ENCODE measurements around the gene ANO2.

The ANO2 gene

DNA sequence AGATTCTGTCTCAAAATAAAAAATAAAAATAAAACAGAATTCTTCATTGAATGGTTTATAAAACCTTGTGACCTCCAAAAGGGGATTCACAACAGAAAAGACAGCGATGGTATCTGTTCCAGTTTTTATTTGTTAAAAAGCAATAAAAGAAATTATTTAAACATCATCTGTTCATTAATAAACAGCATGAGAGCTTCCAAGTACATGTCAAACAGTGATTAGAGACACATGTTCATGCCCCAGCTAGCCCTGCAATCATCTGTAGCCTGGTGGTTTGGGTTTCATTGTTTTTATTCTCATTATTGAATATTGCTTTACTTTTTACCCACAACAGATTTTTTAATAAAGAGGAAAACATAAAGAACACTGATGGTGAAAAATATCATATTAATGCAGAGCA lies 173.3 kb downstream of the ANO2 start:
- no peak for DNase-seq

- no peak for DNase-seq
These were observed 174.3 kb downstream of the ANO2 start for GRCh38 chr12:5770727-5771126.

DNA sequence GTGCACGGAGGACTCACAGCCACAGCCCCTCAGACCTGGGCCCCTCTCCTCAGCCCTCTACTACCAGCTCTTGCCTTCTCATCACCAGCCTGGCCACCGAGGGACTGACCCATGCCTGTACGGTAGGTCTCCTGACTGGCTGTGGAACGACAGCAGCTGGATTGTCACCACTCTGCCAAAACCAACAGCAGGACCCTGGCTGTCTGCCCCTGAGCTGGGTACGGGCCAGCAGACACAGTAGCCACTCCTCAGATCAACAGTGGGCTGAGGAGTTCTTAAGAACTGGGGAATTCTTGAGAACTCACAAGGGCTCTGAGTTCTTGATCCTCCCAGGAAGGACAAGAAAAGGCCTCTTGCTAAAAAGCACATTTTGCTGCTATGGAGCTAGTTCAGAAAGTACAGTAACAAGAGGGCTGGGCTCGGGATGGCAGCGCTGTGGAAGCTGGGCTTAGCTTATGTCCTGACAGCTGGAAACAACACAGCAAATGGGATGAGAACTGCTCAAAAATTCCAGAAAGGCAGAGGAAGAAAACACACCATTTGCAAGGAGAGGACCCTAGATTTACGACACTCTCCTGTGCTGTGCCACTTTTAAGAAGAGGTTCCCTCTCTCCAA lies 176.4 kb downstream of the ANO2 start:
- DNase-seq: no peak

DNA sequence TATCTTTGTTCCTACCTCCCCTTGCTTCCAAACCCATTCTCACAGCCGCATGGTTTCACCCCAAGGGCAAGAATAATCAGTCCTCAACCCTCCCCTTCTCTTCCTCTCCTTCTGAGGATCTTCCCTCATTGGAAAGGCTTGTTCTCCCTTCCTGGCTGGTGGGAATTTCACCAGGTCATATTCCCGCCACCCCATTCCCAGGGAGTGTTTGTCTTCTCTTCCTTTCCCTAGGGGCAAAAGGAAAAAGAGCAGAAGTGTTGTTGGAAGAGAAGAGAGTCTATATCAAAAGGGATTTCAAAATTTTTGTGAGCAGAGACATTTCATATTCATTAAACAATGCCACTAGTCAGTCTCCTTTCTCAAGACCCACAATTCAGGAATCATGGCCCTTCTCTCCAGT lies 176.9 kb downstream of the ANO2 start:
- no peak for DNase-seq

DNA sequence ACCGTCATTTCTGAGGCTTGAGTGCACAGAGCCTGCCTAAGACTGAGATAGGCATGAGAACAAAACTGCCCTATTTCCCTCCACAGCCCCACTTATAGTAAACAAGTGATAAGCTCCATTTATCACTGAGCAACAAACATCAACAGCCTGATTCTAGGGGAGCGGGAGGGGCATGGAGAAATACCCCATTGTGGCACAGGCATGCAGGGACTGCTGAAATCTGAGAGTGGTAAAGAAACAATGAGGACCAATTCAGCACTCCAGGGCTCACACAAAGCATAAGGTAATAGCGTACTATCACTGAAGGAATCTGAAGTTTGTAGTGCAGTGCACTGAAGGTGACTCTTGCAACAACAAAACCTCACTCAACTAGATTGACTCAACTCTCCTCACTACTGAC lies 186.7 kb downstream of the ANO2 start:
- no peak for DNase-seq

DNA sequence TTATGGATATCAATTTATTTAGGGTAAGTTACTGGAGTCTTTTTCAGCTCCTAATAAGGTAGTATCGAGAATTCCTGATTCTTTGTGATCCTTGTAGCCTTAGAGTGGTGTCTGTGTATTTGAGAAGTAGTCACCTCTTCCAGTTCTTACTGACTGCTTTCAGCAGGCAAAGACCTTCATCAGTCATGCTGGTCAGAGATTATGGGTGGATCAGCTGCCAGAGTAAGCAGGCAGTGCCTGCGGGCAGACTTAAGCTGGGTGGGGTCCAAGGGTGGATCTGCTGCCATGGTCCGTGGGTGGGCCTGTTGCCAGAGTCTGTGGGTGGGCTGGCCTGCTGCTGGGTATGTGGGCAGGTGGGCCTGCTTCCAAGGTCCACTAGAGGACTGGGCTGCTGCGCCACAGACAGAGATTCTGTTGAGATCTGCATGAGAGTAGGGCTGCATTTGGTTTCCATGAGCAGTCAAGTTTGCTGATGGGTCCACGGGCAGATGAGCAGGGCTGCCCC lies 188.7 kb downstream of the ANO2 start:
- DNase-seq: no peak

DNA sequence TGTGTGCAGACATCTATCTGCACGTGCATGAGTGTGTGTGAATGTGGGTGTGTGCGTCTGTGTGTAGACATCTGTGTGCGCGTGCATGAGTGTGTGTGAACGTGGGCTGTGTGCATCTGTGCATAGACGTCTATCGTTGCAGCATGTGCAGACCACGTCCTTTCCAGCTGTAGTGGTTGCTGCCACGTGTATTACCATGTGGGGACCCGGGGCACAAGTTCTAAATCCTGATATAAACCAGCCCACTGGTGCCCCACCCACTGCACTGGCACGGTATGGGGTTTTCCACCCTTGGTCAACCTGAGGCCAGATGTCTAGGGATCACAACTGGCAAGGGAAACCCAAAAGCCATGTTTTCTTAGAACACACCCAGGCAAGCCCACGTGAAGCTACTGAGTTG lies 197.0 kb downstream of the ANO2 start:
- no peak for DNase-seq

DNA sequence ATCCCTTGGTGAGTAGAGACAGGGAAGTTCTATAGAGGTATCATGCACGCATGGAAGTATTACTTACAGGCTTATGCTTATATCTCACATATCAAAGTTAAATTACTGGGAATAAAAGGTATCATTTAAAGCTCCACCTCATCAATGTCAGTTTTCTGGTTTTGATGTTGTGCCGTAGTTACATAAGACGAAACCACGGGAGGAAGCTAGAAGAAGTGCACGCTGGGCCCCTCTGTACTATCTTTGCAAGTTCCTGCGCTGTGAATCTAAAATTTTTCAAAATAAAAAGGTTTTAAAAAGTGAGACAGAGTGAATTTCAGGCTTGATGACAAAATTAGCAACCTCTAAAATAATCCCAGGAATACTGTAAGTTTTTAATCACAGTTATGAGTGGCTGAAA lies 198.1 kb downstream of the ANO2 start:
- no peak for DNase-seq

DNA sequence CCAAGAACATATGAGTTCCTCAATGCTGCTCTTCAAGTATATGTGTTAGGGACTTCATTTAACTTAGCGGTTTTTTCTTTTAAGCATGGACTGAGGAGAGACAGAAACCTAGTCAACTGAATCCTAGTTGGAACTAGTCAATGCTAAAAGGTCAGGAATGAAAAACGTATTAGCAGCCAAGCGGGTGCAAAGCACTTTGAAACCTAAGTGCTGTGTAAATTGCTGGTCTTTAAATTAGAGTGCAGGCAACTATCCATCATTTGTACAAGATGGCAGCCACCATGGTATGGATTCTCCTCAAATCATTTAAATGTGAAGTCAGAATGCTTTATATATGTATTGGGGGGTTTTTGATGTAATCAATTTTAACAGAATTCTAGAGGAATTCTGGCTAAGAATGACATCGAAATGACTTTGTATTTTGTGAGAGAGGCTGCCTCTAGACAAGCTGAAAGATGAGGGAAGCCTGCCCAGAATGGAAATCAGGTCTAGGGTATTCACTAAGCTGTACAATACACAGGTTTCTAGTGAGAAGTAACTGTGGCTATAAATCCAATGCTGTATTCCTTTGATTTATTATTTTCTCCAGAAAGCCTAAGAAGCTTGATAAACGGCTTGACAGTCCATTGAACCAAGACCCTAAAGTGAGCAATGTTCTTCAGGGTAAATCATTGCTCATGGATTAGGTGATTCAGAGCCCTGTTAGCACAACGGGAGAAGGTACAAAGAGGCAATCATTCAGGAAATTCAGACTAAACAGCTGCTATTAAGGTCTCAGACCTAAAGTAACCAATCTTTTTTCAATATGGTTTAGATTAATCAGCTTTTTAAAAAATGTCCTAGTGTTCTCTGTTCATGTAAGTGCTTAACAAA lies 198.8 kb downstream of the ANO2 start:
- DNase-seq: no peak

GRCh38 chr12:5745251-5745888 lies 199.7 kb downstream of the ANO2 start:
- peak; percentile 23 for DNase-seq

DNA sequence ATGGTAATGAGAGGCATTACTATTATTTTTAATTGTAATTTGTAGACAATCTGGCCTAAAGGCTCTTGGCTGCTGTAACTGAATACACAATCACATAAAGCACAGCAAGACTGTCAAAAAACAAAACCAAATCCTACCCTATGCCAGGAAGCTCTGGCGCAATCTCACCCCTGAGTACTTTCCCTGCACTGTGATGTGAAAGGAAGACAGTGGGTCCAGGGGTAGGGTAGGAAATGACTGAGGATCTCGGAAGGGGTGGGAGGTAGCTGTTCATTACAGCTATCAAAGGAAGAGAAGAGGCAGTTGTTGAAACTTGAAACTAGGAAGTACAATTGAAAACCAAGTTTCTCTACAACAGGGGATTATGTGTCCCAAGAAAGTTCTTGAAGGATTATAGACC lies 202.8 kb downstream of the ANO2 start:
- DNase-seq: no peak

- DNase-seq: no peak
These were observed 205.1 kb downstream of the ANO2 start for GRCh38 chr12:5739917-5740316.

- DNase-seq: no peak
These were observed 207.3 kb downstream of the ANO2 start for GRCh38 chr12:5737778-5738177.

DNA sequence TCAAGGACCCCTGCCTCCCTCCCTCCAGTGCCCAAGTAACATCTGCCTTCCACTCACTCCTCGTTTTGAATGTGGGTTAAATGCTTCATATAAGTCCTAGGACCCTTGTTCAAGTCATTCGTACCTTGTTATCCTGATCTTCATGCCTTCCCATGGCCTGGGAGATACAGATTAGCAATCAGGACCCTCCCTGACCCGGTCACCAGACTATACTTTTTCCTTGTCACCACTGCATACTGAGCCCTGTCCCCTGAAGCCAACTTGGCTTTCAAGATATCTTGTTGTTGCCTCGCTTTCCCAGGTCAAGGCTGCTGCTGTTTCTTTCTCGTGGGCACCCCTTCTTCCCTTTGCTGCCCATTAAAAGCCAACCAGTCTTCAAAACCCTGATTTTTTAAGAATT lies 208.5 kb downstream of the ANO2 start:
- DNase-seq: no peak

- DNase-seq: no peak
These were observed 209.0 kb downstream of the ANO2 start for GRCh38 chr12:5736016-5736415.

GRCh38 chr12:5733916-5734315 lies 211.1 kb downstream of the ANO2 start:
- DNase-seq: no peak

DNA sequence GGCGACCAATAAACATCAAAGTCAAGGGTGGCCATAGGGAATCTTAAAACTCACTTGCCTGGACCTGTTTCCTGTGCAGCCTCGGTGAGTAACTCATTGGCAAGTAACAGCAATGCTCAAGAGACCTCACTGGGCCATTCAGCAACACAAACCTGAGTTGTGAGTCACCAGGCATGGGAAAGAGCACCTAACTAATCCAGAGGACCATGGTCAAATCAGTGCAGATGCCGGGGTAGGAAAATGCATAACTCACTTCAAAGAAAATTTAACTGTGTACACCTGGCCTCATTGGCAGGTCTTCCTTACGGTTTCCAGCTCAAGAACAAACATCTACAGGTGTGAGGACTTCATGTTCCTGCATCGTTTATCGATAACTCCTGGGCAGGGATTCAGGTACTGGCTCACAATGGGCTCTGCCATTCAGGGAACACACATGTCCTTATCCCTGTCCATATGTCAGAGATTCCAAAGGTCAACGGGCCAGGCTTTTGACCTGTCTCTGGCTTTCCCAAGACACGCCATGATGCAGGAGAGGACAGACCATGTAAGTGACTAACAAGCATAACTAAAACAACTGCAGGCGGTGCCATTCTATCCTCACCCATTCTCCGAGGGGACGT lies 211.8 kb downstream of the ANO2 start:
- DNase-seq: no peak

DNA sequence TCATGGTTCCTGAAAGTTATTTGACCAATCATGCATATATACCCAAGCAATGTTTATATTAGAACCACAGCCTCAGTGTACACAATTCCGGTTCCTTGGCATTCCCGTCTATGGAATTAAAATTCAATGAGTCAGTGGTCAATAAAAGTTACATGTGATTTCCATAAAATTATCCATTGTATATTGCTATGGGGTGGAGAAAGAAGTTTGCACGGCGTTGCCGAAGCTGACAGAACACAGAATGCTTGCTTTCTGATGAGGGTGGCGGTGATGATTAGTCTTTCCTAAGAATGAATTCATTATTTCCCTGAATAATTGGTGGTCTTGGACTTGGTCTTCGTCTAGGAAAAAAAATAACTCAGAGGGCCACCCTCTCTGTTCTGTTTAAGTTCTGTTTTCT lies 214.1 kb downstream of the ANO2 start:
- DNase-seq: no peak

DNA sequence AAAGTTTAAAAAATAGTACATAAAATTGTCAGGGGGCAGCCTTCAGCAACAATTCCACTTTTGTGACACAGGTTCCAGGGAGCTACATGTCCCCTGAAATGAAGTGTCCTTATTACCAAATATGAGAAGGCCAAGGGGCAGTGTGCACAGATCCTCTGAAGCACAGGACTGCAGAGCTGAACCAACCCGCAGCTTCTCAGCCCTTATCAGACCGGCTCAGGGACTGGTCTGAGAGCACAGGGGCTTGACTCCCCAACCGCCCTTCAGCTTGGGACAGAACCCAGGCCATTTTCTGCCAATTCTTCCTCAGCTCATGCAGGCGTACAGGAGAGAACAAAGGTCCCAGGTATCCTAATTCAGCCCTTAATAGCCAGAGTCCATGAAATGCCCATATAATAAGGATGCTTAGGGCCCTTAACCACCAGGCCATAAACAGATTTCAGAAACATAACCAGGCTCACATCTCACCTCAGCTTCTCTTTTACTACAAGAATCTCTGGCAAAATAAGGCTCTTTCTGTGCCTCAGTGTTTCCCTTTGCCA lies 221.3 kb downstream of the ANO2 start:
- no peak for DNase-seq

GRCh38 chr12:5723071-5723470 lies 222.0 kb downstream of the ANO2 start:
- no peak for DNase-seq

- DNase-seq: no peak
These were observed 224.6 kb downstream of the ANO2 start for GRCh38 chr12:5720381-5721005.

GRCh38 chr12:5718680-5719079 lies 226.4 kb downstream of the ANO2 start:
- DNase-seq: no peak

- DNase-seq: no peak
These were observed 227.0 kb downstream of the ANO2 start for GRCh38 chr12:5718073-5718472.
